Kidney tubule cell (primary cell): ENCODE measurements around the gene HS3ST3A1.

Experiments used
- DNase-seq: peaks from one replicate; pipeline ENCODE4 v3.0.0-alpha.2; 2018; ENCODE audit warnings: low spot score

The HS3ST3A1 gene

GRCh38 chr17:13598353-13599167 lies 3.2 kb downstream of the HS3ST3A1 start:
- no peak for DNase-seq

GRCh38 chr17:13597723-13598347 lies 3.9 kb downstream of the HS3ST3A1 start:
- DNase-seq = peak; percentile 41

DNA sequence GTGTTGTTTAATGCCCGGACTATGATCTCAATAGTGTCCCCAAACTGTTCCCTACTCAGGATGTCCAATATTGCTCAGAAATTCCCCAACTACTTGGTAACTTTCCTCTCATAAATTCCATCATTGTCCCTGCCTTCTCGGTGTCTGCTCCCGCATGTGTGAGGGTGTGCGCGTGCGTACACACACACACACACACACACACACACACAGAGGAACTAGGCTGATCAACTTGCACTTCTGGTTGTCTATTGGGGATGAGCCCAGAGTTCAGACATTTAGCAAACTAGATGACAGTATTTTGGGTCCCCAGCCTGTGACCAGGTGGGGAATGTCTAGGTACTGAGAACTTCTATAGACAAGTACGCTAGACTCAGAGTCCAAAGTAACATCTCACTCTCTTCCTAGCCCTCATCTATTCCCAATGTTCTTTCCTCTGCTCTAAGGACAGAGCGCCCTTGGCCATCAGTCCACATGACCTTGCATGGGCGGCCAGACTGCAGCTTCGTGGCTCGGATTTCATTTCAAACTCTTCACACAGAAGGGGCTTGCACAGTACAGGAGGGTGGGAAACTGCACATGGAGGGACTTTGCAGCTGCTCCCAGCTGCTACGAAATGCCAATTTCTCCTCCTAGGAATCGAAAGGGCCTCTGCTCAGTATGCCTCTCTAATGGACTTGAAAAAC lies 5.3 kb downstream of the HS3ST3A1 start:
- no peak for DNase-seq

DNA sequence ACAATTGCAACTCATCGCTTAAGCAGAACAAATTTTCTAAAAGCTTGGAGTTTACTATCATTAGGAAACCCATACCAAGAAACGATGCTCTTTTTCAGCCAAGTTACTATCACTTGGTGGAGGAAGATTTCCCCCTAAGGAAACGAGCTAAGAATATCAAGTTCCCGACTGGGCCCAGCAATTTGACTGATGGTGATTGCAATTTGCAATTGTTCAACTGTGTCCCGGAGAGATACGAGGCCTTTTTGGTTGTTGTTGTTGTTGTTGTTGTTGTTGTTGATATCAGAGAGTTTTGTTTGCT lies 6.2 kb downstream of the HS3ST3A1 start:
- DNase-seq = no peak

GRCh38 chr17:13594762-13595598 lies 6.7 kb downstream of the HS3ST3A1 start:
- peak; percentile 74 for DNase-seq

GRCh38 chr17:13594310-13594709 lies 7.4 kb downstream of the HS3ST3A1 start:
- DNase-seq = no peak

DNA sequence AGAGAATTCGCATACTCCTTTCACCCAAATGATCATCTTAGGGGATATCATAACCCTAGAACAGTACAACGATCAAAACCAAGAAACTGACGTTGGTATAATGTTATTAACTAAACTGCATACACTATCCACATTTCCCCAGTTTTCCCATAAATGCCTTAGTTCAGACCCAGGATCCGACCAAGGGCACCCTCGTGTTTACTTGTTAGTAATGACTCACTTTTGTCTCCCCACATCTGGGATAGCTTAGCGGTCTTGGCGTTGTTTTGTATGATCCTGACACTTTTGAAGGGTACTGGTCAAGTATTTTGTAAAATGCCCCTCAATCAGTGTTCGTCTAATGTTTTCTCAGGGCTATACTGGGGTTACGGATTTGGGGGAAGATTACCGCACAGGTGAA lies 8.0 kb downstream of the HS3ST3A1 start:
- DNase-seq = no peak

- no peak for DNase-seq
Measured at GRCh38 chr17:13593021-13593751, 8.5 kb downstream of the HS3ST3A1 start.

GRCh38 chr17:13592427-13592826 lies 9.3 kb downstream of the HS3ST3A1 start:
- no peak for DNase-seq

- peak; percentile 60 for DNase-seq
Measured at GRCh38 chr17:13590441-13590840, 11.3 kb downstream of the HS3ST3A1 start.

DNA sequence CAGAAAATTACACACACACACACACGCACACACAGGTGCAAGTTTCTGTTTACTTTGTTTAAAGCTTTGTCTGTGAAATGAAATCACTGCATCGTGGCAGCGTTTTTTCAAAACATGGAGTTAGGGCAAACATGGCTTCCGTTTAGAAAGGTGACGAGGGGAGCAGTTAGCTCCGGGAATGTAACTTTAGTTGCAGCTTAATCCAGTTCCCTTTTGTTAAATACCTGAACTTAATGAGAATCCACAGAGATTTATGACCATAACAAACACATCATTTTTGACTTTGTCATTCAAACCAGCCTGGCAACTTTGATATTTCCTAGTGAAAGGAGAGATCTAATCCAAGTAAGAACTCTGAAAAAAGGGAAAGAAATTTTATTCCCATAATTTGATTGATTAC lies 12.1 kb downstream of the HS3ST3A1 start:
- no peak for DNase-seq

- peak; percentile 33 for DNase-seq
Measured at GRCh38 chr17:13587487-13588338, 14.0 kb downstream of the HS3ST3A1 start.

- DNase-seq = peak; percentile 76
Measured at GRCh38 chr17:13584701-13585080, 17.0 kb downstream of the HS3ST3A1 start.

DNA sequence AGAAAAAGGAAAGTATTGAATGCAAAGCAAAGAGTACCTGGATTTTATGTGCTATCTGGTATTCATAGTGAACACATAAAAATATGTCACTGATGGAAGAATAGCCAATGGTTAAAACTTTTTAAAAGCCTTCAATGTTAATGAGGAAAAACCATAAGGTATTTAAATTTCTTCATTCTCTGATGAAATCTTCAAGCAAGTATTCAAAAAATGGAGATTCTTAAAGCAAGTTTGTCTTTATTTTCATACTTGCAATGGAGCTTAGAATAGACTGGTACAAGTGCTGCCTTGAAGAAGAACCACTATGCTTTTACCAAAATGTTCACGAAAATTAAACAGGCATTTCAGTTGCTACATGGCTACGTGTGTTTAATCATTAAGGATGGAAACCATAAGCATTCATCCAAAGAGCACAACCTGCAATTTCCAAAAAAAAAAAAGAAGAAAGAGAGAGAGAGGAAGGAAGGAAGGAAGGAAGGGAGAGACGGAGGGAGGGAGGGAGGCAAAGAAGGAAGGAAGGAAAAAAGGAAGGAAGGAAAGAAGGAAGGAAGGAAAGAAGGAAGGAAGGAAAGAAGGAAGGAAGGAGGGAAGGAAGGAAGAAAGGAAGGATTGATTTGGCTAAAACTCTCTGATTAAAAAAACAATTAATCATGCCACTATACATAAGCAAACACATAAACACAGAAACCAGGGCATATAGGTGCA lies 17.6 kb downstream of the HS3ST3A1 start:
- DNase-seq = no peak

DNA sequence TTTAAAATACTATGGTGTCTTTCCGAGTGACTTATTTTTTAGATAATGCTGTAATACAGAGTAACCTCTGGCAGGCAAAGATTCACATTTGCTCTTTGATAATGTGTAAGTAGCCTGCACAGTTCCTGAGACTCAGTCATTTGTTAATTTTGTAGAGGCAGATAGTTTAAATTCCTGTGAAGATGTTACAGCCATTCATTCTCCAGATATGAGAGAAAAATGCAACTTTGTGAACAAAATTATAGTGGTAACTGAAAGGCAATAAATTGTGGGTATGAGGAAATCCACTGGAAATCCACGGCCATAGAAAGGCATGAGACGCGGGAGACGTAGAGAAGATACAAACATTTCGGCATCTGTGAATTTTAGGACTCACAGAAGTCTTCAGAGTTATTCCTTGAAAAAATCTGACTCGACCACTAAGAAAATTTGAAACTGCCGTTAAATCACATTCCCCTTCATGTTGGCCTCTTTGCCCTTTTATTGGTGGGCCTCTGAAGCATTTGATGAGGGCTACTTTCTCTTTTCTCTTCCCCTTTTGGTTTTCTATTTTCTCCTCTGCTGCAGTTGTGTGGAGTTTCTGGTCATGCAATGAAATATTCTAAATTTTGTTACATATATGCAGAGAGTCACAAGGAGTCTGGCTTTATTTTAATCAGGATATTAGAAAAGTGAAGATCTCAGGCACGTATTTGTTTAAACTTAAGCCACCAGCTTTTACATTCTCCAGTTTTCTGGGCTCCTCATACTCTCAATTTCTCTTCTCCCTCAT lies 18.8 kb downstream of the HS3ST3A1 start:
- DNase-seq = no peak

GRCh38 chr17:13581925-13582324 lies 19.8 kb downstream of the HS3ST3A1 start:
- DNase-seq = no peak

DNA sequence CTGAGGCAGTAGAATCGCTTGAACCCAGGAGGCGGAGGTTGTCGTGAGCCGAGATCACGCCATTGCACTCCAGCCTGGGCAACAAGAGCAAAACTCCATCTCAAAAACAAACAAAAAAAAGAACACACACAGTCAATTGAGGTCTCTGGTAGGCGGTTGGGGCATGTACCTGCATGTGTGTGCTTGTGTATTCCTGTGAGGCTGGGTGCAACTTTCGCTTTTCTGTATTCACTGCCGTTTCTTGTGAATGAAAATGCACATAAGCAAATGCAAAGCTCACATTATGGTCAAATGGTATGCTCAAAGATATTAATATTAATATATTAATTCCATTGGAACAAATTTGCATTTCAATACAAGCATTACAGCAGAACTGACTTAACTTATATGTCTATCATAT lies 20.9 kb downstream of the HS3ST3A1 start:
- no peak for DNase-seq

- no peak for DNase-seq
Measured at GRCh38 chr17:13576661-13577526, 24.8 kb downstream of the HS3ST3A1 start.
